Cerebellar cortex (tissue), 1 donor: ENCODE data around the gene PRDM16.
"Not testable (repeated sequence)": the region's sequence is repeated elsewhere in the genome, so short reads cannot be mapped to it uniquely, and the experiment has no call there.

Experiments used
- DNase-seq: peaks from one replicate; pipeline ENCODE4 v3.0.0-alpha.2; 2015; ENCODE audit warnings: low spot score

The PRDM16 gene

DNA sequence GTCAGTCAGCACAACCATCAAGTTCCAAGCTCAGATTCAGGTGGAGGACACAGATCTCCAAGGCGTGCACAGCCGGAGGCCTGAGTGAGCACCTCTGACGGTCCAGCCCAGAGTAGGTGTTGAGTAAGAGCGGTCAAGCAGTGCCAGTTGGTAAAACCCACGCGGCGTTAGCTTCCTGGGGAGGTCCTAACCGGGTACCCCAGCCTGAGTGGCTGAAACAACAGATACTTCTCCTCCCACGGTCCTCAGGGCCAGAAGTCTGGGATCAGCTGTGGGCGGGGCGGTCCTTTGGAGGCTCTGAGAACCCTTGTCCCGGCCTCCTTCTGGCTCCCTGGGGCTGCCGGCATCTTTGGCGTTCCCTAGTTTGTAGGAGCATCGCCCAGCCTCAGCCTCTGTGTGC lies 94.4 kb downstream of the PRDM16 start:
- DNase-seq, result no peak

DNA sequence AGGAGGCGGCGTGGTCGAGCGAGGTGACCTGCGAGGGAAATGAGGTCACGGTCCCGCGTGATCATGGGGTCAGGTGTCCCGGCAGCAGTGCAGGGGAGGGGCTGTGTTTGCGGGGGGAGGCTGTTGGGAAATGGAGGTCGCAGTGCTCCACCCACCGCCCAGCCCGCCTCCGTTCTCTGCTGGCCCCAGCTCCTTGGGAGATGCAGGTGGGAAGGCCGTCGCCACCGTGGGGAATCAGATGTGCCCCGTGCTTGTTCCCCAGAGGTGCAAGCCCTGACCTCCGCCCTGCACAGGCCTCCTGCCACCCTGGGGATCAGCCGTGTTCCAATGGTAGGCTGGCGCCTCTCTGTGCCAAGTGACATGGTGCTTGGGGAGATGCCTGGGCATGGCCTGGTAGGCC lies 95.7 kb downstream of the PRDM16 start:
- no peak for DNase-seq

DNA sequence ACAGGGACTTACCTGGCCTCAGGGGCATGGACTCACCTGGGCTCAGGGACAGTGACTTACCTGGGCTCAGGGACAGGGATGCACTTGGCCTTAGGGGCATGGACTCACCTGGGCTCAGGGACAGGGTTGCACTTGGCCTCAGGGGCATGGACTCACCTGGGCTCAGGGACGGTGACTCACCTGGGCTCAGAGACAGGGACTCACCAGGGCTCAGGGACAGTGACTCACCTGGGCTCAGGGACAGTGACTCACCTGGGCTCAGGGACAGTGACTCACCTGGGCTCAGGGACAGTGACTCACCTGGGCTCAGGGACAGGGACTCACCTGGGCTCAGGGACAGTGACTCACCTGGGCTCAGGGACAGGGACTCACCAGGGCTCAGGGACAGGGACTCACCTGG lies 96.2 kb downstream of the PRDM16 start:
- DNase-seq, result not testable (repeated sequence)

DNA sequence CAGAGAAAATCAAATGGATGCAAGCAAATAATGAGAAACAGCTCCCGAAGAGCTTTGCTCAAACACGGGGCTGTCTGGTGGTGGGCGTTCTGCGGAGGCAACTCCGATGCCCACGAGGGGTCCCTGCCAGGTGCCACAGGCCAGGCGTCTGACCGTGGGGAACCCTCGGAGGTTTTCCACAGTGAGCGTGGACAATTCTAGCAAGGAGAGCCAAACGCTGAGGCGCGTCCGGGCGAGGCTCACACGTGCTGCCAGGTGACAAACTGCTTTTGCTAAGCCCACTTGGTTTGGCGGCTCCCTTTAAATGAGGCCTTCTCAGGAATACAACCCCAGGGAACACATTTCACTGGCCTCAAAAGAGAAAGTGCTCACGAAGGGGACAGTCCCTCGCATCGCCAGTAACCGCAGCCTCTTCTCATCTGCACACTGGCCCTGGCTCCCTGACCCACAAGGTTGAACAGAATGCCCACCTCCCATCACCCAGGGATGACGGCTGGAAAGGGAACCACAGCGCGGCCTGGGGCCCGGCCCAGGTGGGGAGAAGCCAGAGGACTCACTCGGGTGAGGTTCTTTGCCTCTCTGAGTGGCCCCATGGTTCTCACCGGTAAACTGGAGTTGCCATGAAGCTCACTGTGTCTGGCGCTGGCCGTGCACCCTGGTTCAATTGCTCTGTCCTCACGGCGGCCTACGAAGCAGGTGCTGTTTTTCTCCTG lies 97.4 kb downstream of the PRDM16 start:
- DNase-seq, result no peak

DNA sequence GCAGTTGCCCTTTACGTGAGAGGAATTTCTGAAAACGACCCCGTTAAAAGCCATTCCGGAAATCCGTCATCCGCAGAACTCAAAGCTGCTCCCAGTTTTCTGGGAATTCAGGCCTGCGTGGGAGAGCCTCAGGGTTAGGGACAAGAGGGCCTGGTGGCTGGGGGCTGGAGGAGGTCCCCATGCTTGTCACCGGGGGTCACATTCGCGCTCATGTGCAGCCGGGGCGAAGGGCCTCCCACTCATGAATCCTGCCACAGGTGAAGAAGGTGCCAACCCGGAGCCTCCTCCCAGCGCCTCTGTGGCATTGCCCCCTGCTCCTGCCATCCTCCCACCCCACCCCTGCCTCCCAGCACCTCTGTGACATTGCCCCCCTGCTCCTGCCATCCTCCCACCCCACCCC lies 98.3 kb downstream of the PRDM16 start:
- no peak for DNase-seq

DNA sequence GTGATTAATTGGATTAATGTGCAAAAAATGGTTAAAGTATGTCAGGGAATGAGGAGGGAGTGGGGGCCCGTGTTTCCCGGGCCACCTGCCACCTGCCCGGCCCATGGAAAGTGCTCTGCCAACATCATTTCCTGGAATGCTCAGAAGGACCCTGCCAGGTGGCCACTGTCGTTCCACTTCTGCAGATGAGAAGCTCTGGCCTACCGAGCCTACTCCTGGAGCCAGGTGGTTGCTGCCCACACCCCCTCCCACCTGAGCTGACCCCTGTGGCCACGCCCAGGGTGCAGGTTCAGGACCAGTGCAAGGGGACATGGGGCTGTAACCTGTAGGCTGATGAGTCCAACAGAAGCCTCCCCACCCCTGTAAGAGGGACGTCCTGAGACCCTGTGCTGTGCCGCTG lies 99.7 kb downstream of the PRDM16 start:
- no peak for DNase-seq

DNA sequence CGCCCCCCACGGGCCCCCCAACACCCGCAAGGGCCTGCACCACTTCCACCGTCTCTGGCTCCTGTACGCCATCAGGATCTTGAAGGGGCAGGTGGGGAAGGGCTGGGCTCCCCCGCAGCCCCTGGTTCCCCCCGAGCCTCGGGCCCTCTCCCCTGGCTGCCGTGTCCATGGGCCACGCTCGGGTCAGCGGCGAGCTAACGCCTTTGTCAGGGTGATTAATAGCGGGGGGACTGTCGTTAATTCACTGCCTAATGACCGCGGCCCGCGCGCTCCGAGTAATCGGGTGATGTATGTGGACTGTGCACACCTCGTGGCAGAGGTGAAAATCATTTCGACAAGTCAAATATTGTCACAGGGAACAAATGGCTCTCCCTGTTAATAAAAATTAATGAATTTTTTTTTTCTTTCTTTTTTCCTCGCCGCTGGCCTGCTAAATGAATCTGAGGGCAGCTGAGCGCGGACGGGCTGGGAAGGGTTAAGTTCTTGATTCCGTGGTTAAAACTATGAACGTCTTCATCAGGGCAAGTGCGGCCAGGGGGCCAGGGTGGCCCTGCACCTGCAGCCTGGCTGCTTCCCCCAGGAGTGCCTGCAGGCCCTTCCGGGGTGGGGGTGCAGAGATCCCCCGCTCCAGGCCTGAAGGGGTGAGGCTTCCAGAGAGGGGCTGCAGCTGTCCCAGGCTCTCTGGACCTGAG lies 100.8 kb downstream of the PRDM16 start:
- no peak for DNase-seq

DNA sequence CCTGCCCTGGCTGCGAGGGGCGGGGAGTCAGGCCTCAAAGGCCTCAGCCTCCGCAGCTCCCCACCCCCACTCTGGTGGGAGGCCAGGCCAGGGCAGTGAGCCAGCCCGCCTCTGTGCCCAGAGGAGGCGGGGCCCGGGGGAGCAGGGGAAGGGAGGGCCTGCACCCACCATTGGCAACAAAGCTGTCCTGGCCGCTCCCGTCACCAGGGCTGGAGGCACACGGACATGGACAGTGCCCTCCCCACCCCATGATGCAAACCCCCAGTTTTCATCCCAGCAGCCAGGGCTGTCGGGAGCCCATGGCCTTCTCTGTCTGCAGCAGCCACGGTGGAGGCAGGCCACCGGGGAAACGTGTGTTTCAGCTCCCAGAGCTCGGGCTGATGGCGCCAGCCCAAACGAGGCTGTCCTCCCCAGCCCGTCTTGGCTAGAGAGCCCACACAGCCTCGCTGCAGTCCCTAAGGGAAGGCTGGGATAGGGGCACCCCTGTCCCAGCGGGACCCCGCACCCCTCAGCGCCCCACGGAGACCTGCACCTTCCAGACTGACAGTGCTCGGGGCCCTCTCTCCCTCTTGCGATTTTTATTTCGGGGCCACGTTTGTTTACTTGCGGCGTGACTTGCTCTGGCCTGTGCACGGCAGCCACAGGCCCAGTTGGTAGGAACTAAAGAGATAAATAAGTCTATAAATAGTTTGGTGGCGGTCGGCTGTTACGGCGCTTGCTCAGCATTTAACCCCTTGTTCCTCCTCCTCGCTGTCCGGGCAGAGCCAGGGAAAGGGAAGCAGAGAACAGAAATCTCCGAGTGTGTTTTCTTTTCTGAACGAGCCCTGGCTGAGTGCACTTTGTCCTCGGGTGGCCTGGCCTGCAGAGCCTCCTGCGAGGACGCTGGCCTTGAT lies 101.8 kb downstream of the PRDM16 start:
- DNase-seq, result peak; percentile 12

DNA sequence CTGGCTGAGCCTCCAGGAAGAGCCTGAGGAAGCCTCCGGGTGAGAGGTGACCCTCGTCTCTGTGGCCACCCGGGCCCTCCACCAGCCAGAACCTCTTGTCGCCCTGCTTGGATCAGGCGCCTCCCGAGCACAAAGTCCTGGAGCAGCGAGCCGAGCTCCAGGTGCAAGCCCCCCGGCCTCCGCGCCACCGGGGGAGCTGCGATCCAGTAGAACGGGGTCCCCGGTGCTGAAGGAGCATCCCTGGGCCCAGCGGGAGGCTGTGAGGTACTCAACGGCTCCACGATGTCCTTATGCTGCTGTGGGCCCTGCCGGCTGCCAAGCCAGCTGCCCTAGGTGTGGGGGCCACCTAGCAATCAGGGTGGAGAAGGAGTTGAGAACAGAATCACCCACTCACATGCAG lies 102.8 kb downstream of the PRDM16 start:
- no peak for DNase-seq

DNA sequence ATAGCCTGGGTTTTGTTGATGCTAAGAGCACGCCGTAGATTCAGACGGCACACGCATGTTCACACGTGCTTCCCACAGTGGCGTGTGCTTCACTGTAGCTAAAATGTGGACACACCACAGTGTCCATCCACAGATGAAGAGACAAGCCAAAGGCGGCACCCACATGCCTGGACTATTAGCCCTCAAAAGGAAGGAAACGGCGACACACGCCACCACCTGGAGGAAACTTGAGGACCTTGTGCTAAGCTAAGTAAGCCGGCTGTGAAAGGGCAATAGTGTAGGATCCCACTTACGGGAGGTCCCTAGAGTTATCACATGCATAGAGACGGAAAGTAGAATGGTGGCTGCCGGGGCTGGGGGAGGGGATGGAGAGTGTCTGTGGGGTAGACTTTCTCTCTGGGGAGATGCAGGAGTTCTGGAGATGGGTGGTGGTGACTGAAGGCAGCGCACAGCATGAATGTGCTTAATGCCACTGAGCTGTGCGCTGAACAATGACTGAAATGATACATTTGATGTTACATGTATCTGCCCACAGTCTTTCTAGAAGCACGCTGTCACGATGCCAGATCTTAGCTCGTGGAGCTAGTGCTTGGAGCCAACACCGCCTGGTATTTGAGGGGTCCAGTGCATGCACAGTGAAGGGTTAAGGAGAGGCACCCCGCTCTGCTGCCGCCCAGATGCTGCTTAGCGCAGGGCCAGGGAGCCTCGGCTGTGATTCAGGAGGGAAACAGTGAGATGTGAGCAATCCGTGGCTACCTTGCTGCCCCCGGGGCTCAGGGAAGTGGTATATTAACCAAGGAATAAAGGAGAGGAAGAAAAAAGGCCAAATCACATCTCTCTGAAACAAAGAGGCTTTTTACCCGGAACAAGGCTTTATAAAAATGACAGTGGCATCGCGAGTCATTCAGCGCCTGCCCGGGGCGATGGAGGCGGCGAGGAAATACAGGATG lies 103.7 kb downstream of the PRDM16 start:
- no peak for DNase-seq

DNA sequence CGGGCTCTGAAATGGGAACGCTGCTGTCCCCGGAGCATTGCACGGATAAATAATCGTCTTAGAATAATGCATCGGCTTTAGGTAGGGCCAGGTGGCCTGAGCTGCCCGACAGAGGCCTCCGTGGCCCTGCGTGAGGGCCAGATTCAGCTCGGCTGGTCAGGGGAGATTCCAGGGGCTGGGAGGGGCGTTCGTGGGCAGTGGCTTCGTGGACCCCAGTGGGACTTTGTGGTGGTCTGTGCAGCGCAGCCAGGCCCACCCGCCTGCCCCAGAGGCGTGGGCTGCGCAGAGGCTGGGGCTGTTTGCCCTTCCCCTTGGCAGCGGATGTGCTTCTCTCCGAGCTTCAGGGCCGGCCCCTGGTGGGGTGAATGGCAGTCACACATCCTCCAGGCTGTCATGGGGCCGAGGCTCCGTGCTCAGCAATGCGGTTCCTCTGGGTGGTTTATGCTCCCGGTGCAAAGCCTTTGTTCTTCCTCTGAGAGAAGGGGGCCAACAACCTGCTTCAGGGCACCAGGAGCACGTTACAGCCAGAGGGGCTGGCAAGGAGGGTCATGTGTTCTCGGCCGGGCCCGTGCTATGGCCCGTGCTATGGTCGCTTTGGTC lies 104.5 kb downstream of the PRDM16 start:
- DNase-seq, result no peak

DNA sequence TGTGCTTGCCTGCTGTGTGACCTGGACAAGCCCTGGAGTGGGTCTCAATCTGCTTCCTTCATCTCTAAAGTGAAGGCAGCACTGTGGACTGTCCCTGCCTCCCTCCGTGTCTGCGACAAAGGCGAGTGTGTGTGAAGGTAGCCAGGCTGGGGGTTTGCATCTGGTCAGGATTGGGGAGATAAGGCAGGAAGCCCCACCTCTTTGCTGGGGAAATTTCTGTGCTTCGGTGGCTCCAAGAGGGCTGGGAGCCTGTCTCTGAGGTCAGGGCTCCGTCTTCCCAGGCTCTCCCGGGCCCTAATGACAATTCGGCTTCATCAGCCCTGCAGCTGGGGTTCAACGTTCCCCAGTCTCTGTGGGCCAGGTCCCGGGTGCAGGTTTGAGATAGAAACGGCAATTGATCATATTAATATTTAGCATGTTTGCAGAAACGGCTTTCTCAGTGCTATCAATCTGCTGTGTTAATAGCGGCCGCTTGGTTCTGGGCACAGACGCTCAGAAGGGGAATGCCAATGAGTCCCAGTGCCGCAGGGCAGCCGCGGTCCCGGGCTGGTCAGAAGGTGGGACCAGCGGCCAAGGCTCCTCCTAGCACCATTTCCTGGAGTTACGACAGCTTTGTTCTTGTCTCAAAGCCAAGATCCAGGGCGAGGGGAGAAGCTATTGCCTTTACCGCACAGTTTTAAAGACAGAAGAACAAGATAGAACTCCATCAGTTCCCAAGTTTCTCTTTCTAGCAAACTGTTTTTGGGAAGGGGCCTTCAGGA lies 105.7 kb downstream of the PRDM16 start:
- no peak for DNase-seq

DNA sequence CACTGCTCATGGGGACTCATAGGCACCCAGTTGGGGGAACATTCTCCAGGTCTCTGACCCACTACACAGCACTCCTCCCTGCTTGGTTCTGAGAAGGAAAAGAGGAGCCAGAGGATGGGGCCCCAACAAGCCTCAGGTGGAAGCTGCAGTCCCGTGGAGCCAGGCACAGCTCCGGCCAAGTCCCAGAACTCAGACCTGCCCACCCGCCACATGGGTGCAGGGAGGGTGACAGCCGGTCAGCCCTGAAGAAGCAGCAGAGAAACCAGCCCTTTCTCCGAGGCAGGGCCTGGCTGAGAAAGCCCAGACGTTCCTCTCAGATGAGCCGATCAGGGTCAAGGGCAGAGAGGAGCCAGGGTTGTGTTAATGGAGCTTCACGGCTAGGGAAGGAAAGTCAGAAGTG lies 106.5 kb downstream of the PRDM16 start:
- no peak for DNase-seq

DNA sequence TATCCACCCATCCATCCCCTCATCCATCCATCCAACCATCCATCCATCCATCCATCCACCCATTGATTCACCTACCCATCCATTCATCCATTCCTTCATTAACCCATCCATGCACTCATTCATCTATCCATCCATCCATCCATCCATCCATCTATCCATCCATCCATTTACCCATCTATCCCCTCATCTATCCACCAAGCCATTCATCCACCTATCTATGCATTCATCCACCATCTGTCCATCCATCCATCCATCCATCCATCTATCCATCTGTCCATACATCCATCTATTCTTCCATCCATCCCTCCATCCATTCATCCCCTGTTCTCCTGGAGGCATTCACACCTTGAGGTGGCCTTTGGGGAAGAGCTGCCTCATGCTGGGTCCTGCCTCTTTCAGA lies 107.0 kb downstream of the PRDM16 start:
- DNase-seq, result no peak

DNA sequence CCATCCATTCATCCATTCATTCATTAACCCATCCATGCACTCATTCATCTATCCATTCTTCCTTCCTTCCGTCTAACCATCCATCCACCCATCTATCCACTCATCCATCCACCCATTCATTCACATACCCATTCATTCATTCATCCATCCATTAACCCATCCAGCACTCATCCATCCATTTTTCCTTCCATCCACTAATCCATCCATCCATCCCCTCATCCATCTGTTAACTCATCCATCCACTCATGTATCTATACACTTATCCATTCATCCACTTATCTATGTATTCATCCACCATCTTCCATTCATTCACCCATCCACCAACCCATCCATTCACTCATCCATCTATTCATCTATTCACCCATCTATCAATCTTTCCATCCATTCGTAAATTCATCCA lies 107.8 kb downstream of the PRDM16 start:
- DNase-seq, result no peak

DNA sequence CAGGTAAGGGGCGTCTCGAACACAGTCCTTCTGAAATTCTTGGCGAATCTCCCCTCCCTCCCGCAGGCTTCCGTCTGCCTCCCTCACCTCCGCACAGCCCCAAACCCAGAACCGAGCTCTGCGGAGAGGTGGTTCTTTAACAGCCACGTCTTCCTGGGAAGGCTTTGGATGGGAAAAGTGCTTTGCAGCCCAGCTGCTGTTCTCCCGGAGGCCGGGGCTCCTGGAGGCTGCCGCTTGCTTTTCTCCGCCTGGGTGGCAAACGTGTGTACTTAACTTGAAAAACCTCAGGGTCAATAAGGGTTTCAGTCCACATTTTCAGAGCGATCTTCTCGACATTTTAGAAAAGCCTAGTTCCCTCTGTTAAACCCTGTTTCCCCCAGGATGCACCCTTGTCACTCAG lies 109.3 kb downstream of the PRDM16 start:
- no peak for DNase-seq

DNA sequence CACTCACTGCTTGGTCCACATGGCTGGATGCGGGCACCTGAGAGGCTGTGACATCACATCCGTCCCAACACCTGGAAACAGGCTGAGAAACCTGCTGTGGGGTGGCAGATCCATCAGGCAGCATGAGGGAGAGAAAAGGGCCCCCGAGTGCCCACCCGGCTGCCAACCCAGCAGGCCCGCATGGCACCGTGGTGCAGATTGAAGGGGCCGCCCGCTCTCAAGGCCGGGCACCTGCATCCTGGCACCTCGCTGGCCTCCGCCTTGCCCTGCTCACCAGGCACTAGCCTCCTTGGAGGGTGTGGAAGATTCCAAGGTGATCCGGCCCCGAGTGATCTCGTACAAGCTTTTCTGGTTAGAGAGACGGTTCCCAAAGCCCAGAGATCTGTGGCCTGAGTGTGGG lies 110.5 kb downstream of the PRDM16 start:
- DNase-seq, result no peak

DNA sequence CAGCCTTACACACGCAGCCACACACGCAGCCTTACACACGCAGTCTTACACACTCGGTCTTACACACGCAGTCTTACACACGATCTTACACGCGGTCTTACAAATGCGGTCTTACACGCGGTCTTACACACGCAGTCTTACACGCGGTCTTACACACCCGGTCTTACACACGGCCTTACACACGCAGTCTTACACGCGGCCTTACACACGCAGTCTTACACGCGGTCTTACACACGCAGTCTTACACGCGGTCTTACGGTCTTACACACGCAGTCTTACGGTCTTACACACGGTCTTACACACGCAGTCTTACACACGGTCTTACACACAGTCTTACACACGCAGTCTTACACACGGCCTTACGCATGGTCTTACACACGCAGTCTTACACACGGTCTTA lies 111.9 kb downstream of the PRDM16 start:
- no peak for DNase-seq

DNA sequence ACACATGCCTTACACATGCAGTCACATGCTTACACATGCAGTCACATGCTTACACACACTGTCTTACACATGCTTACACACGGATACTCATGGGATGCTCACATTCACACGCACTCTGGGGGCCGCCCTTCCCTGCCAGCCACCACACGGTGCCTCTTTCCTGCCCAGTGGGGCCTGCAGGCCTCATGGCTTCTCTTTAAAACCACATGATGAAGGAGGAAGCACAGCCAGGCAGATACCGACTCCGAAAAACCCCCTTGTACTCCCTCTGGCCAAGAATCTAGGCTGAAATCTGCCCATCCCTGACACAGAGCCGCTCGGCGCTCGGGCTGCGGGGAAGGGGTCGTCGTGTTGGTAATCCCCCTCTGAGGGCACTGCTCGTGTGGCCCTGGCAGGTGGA lies 113.0 kb downstream of the PRDM16 start:
- no peak for DNase-seq

DNA sequence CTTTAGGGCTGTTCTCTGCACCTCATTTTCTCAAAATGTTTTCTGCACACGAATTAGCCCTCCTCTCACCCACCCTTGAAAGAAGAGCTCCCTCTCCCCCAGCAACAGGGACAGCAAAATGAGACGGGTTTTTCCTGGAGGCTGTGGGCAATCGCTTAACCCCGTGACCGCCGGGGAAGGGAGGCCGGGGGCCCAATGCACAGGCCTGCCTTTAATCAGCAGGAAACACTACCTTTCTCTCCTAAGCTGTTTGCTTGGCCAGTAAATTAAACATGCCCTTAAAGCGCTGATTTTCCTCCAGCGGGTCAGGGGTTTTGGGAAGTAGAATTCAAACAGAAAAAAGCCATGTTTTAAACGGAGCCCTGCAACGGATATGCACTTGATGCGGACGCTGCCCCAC lies 114.4 kb downstream of the PRDM16 start:
- DNase-seq, result no peak

DNA sequence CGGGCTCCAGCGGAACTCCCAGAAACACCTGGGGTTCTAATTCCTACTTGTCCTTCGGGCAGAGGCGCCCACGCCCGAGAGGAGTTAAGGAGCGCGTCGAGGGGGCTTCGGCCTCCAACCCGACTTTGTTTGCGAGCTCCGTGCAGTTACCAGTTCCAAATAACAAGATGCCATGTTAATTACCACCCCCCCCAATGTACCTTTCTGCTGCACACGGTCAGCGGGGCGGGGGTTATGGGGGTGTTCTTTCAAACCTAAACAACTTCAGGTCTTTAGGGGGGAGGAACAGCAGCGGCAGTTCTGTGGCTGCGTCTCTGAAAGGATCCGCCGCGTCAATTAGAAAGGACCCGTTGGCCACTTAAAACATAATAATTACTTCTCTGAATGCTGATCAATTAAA lies 114.8 kb downstream of the PRDM16 start:
- DNase-seq, result no peak
